A549 (cell line): ENCODE measurements around the gene MXI1. TPM values are rescaled to one million over a fixed set of nuclear protein-coding genes. Genes with fewer than 3 reads are reported as not detected.

ENCODE experiments used
- ATAC-seq, 2 experiments: fragments of 200-7000 bp in 1 of 2; fragments of >200 bp in 1 of 2; cut with Nextera tagmentation in 1 of 2; cut with Tn5 transposase in 1 of 2; 3 replicates each; pipeline versions ENCODE4 v1.8.0 to v1.9.1; 2018 to 2020; ENCODE audit warnings: mild to moderate bottlenecking in 1 of 2, moderate library complexity in 1 of 2
- CTCF ChIA-PET: fragments of 300-600 bp; sonication (Branson Sonifier 250); formaldehyde crosslinking; extraction: SDS; loops from one replicate; lab custom pipeline; 2021; ENCODE audit warnings: antibody characterized with exemption, inconsistent platforms; lab: Yijun Ruan, JAX
- POLR2A ChIA-PET: fragments of 350-600 bp; formaldehyde crosslinking; extraction: SDS; loops from one replicate; lab custom pipeline; 2021; ENCODE audit warnings: antibody characterized with exemption, inconsistent platforms; lab: Yijun Ruan, JAX
- DNase-seq, 2 experiments: peaks; one replicate each; pipeline versions ENCODE4 v3.0.0 to v3.0.0-alpha.2; 2011 to 2016; ENCODE audit warnings: low read depth in 1 of 2, low spot score in 1 of 2
- FAIRE-seq: peaks from 2 replicates; lab custom pipeline; 2011; peaks lifted over from hg19 to GRCh38; lab: Jason Lieb, UNC
- H3K27ac ChIP-seq, 2 experiments: fragments of >200 bp; sonication (Bioruptor Twin); formaldehyde crosslinking; 3 replicates each; pipeline ENCODE4 v1.5.1; 2016 to 2017
- H3K4me1 ChIP-seq: fragments of >200 bp; sonication (Bioruptor Twin); formaldehyde crosslinking; 3 replicates; pipeline ENCODE4 v1.6.1; 2016
- H3K4me2 ChIP-seq: fragments of >200 bp; sonication (Bioruptor Twin); formaldehyde crosslinking; 3 replicates; pipeline ENCODE4 v1.6.1; 2016
- H3K4me3 ChIP-seq: fragments of >200 bp; sonication (Bioruptor Twin); formaldehyde crosslinking; 3 replicates; pipeline ENCODE4 v1.5.1; 2016
- H3K9me3 ChIP-seq: fragments of >200 bp; sonication (Bioruptor Twin); formaldehyde crosslinking; 3 replicates; pipeline ENCODE4 v1.6.1; 2016
- CBX2 ChIP-seq: fragments of 200-600 bp; sonication (generic); IDR thresholded peaks from 2 replicates; pipeline ENCODE4 v1.6.1; 2016; ENCODE audit warnings: low read depth, mild to moderate bottlenecking, borderline replicate concordance
- CBX8 ChIP-seq: fragments of 200-600 bp; sonication (generic); IDR thresholded peaks from 2 replicates; pipeline ENCODE4 v1.6.1; 2016
- CEBPB ChIP-seq, 2 experiments: fragments of >200 bp in 1 of 2; sonication (Bioruptor Twin) in 1 of 2; formaldehyde crosslinking in 1 of 2; IDR thresholded peaks; 2 replicates each; pipeline ENCODE4 v1.6.1; 2012 to 2016
- CHD2 ChIP-seq: fragments of 150-350 bp; IDR thresholded peaks from 2 replicates; pipeline ENCODE4 v1.6.1; 2014; ENCODE audit warnings: low read length; ENCODE audit not compliant: partially characterized antibody
- CHD4 ChIP-seq: fragments of 200-600 bp; sonication (generic); IDR thresholded peaks from 2 replicates; pipeline ENCODE4 v1.6.1; 2016; ENCODE audit warnings: antibody characterized with exemption, mild to moderate bottlenecking, borderline replicate concordance
- EP300 ChIP-seq, 2 experiments: fragments of >200 bp; sonication (Bioruptor Twin); formaldehyde crosslinking; IDR thresholded peaks; 2 replicates in 1 of 2; 3 replicates in 1 of 2; pipeline ENCODE4 v1.6.1; 2016 to 2017
- FOSL2 ChIP-seq, 2 experiments: fragments of 450-650 bp in 1 of 2; fragments of >200 bp in 1 of 2; sonication (Bioruptor Twin) in 1 of 2; formaldehyde crosslinking; IDR thresholded peaks; 2 replicates each; pipeline versions ENCODE4 v1.5.0 to v1.6.1; 2016 to 2020; ENCODE audit warnings: mild to moderate bottlenecking in 1 of 2, moderate library complexity in 1 of 2
- HOXB13 ChIP-seq: fragments of 250-450 bp; sonication (Bioruptor Pico); IDR thresholded peaks from 2 replicates; pipeline ENCODE4 v1.5.0; 2020; ENCODE audit warnings: low read depth, mild to moderate bottlenecking, moderate library complexity
- MAFK ChIP-seq: fragments of 450-650 bp; IDR thresholded peaks from 2 replicates; pipeline ENCODE4 v1.6.1; 2014; ENCODE audit not compliant: partially characterized antibody
- NPAS2 ChIP-seq: fragments of 250-450 bp; sonication (Bioruptor Pico); IDR thresholded peaks from 2 replicates; pipeline ENCODE4 v1.8.0; 2022; ENCODE audit warnings: mild to moderate bottlenecking, moderate library complexity, borderline replicate concordance
- NR3C1 ChIP-seq: fragments of >200 bp; sonication (Bioruptor Twin); formaldehyde crosslinking; IDR thresholded peaks from 3 replicates; pipeline ENCODE4 v1.6.1; 2017
- PHF8 ChIP-seq: fragments of 200-600 bp; sonication (generic); IDR thresholded peaks from 2 replicates; pipeline ENCODE4 v1.6.1; 2016; ENCODE audit warnings: low read depth, mild to moderate bottlenecking, antibody characterized with exemption, moderate library complexity, borderline replicate concordance
- SMC3 ChIP-seq: fragments of >200 bp; sonication (Bioruptor Twin); formaldehyde crosslinking; IDR thresholded peaks from 3 replicates; pipeline ENCODE4 v1.6.1; 2018; ENCODE audit warnings: inconsistent platforms
- TP53 ChIP-seq: fragments of 250-450 bp; sonication (Bioruptor Pico); IDR thresholded peaks from 2 replicates; pipeline ENCODE4 v1.5.0; 2021; ENCODE audit warnings: mild to moderate bottlenecking, moderate library complexity
- ZC3H11A ChIP-seq: fragments of 450-650 bp; IDR thresholded peaks from 2 replicates; pipeline ENCODE4 v1.6.1; 2014; ENCODE audit warnings: antibody characterized with exemption, mild to moderate bottlenecking
- ZFP36 ChIP-seq: fragments of 450-650 bp; IDR thresholded peaks from 2 replicates; pipeline ENCODE4 v1.6.1; 2014; ENCODE audit warnings: borderline replicate concordance; ENCODE audit not compliant: partially characterized antibody
- ZSCAN20 ChIP-seq: fragments of 250-450 bp; sonication (Bioruptor Pico); IDR thresholded peaks from 2 replicates; pipeline ENCODE4 v1.8.0; 2022; ENCODE audit warnings: mild to moderate bottlenecking, moderate library complexity
- WGBS: methylation state at CpG from one replicate; pipeline ENCODE4 v1.1.6; 2017; ENCODE audit errors: missing lambda C conversion rate; 5-methylcytosine and 5-hydroxymethylcytosine counted together
- polyA plus RNA-seq, 4 experiments: library from polyadenylated mRNA; depleted of rRNA in 3 of 4; stranded (reverse); fragments of >200 nt; fragmentation: RNase III in 1 of 4; extraction: RNeasy Plus Mini Kit Qiagen cat#74134 plus additional on column Dnase treatment in 1 of 4; gene quantifications; 2 replicates in 3 of 4; 3 replicates in 1 of 4; pipeline ENCODE4 v1.2.3, GENCODE V29; 2011 to 2017
- TF ChIP-seq, protein P1 (sequence below): fragments of 450-650 bp; IDR thresholded peaks from 2 replicates; pipeline ENCODE4 v1.6.1; 2014; ENCODE audit warnings: antibody characterized with exemption
- TF ChIP-seq, protein P2 (sequence below): fragments of 150-350 bp; IDR thresholded peaks from 2 replicates; pipeline ENCODE4 v1.6.1; 2014; ENCODE audit warnings: low read depth, mild to moderate bottlenecking, low read length
- TF ChIP-seq, protein P3 (sequence below): fragments of 250-450 bp; sonication (Bioruptor Pico); IDR thresholded peaks from 2 replicates; pipeline ENCODE4 v1.5.0; 2021; ENCODE audit warnings: mild to moderate bottlenecking, moderate library complexity, borderline replicate concordance
- TF ChIP-seq, protein P4 (sequence below): fragments of >200 bp; sonication (Bioruptor Twin); formaldehyde crosslinking; IDR thresholded peaks from 3 replicates; pipeline ENCODE4 v1.5.1; 2016
- TF ChIP-seq, protein P5 (sequence below): IDR thresholded peaks from 2 replicates; pipeline ENCODE4 v1.6.1; 2012; ENCODE audit warnings: low read depth, borderline replicate concordance

Gene MXI1
- polyA plus RNA-seq, 2 of the 4 experiments (the other 2 are of a cell fraction): 7.1 to 15.7 TPM

DNA sequence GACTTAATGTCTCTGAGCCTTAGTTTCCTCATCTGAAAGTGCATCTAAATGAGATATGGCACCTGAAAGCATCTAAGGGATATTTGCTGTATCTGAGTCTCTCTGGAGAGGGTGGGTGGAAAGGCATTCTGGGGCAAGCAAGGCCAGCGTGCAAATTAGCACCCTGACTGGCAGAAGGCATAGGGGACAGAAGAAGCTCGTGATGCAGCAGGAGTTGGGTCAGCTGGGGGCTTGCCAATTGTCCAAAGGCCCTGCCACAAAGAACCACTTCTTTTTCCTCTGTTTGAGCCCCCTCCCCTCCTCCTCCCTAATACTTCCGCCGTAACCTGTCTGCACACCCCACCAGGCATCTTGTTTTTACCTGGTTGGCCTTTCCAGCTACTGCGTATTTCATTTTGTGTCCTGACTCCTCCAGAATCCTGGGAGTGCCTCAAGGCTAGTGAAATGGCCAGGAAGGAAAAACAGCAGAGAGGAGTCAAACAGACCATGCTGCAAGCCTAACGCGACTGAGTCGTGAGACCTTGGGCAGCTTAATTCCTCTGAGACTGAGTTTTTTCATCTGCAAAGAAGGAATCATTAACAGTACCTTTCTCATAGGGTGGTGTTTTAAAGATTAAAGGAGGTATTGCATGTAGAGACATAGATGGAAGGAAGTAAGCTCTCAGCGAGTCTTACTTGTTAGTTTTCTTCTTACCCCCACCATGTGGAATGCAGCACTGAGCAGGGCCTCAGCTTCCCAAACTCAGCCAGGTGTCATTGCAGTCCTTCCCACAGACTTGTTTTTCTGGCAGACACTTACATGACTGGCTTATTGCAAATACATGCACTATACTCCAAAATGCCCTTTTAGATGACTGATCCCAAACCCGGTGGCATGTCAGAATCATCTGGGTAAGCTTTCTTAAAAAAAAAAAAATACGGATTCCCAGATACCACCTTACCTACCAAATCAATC, 49.1 kb upstream of the MXI1 start:
- CTCF ChIA-PET: interaction anchor here (0.8 to 2.4 kb wide), 10 partner anchors 11 to 148 kb away, joined by 3 to 6 read pairs (median 3); no protein-coding TSS in a partner anchor
- TF ChIP-seq TP53 (CRISPR knock-in tag) (no peak), ZFP36 (no peak), ZC3H11A (no peak), PHF8 (no peak)
- DNase-seq (no peak), ATAC-seq (no peak), FAIRE-seq (no peak)
- no peak overlapping the region for H3K27ac ChIP-seq
- H3K4me1 ChIP-seq: no peaks in the 10 kb centered on the region
- WGBS: 76% methylated on average over 11 of the region's 11 CpGs
- peaks cover 2% of the 10 kb centered on the region; the same call in 1 of the 3 replicates for H3K9me3 ChIP-seq
- H3K4me2 ChIP-seq: no peak overlapping the region
- POLR2A ChIA-PET: no interaction called here
- H3K4me3 ChIP-seq: no peak overlapping the region

DNA sequence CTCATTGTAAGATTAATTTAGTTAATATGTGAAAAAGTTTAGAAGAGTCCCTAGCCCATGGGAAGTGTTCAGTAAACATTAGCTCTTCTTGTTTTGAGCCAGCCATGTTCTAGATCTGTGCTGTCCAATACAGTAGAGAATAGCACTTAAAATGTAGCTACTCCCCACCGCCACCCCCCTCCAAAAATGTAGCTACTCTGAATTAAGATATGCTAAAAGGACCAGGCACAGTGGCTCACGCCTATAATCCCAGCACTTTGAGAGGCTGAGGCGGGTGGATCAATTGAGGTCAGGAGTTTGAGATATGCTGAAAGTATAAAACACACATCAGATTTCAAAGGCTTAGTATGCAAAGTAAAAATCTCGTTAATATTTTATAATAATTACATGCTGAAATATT, 47.3 kb upstream of the MXI1 start:
- Histone ChIP-seq H3K27ac (no peak overlapping the region), H3K4me1 (no peaks in the 10 kb centered on the region), H3K4me2 (no peak overlapping the region), H3K4me3 (no peak overlapping the region), H3K9me3 (peaks cover 2% of the 10 kb centered on the region; the same call in 1 of the 3 replicates)
- no peak for FAIRE-seq
- DNase-seq: no peak
- WGBS: 23% methylated on average over 4 of the region's 4 CpGs
- TF ChIP-seq CHD4: no peak
- no peak for TF ChIP-seq CBX2
- TF ChIP-seq, protein P1, sequence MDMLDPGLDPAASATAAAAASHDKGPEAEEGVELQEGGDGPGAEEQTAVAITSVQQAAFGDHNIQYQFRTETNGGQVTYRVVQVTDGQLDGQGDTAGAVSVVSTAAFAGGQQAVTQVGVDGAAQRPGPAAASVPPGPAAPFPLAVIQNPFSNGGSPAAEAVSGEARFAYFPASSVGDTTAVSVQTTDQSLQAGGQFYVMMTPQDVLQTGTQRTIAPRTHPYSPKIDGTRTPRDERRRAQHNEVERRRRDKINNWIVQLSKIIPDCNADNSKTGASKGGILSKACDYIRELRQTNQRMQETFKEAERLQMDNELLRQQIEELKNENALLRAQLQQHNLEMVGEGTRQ: no peak
- TF ChIP-seq, protein P2, sequence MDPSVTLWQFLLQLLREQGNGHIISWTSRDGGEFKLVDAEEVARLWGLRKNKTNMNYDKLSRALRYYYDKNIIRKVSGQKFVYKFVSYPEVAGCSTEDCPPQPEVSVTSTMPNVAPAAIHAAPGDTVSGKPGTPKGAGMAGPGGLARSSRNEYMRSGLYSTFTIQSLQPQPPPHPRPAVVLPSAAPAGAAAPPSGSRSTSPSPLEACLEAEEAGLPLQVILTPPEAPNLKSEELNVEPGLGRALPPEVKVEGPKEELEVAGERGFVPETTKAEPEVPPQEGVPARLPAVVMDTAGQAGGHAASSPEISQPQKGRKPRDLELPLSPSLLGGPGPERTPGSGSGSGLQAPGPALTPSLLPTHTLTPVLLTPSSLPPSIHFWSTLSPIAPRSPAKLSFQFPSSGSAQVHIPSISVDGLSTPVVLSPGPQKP: no peak
- no peak for TF ChIP-seq SMC3
- no peak for TF ChIP-seq MAFK
- TF ChIP-seq, protein P3, sequence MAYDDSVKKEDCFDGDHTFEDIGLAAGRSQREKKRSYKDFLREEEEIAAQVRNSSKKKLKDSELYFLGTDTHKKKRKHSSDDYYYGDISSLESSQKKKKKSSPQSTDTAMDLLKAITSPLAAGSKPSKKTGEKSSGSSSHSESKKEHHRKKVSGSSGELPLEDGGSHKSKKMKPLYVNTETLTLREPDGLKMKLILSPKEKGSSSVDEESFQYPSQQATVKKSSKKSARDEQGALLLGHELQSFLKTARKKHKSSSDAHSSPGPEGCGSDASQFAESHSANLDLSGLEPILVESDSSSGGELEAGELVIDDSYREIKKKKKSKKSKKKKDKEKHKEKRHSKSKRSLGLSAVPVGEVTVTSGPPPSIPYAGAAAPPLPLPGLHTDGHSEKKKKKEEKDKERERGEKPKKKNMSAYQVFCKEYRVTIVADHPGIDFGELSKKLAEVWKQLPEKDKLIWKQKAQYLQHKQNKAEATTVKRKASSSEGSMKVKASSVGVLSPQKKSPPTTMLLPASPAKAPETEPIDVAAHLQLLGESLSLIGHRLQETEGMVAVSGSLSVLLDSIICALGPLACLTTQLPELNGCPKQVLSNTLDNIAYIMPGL: no peak
- TF ChIP-seq CEBPB (IDR thresholded peaks at IDR 0.05): no peak
- TF ChIP-seq, protein P4, sequence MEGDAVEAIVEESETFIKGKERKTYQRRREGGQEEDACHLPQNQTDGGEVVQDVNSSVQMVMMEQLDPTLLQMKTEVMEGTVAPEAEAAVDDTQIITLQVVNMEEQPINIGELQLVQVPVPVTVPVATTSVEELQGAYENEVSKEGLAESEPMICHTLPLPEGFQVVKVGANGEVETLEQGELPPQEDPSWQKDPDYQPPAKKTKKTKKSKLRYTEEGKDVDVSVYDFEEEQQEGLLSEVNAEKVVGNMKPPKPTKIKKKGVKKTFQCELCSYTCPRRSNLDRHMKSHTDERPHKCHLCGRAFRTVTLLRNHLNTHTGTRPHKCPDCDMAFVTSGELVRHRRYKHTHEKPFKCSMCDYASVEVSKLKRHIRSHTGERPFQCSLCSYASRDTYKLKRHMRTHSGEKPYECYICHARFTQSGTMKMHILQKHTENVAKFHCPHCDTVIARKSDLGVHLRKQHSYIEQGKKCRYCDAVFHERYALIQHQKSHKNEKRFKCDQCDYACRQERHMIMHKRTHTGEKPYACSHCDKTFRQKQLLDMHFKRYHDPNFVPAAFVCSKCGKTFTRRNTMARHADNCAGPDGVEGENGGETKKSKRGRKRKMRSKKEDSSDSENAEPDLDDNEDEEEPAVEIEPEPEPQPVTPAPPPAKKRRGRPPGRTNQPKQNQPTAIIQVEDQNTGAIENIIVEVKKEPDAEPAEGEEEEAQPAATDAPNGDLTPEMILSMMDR: no peak
- TF ChIP-seq, protein P5, sequence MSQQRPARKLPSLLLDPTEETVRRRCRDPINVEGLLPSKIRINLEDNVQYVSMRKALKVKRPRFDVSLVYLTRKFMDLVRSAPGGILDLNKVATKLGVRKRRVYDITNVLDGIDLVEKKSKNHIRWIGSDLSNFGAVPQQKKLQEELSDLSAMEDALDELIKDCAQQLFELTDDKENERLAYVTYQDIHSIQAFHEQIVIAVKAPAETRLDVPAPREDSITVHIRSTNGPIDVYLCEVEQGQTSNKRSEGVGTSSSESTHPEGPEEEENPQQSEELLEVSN: no peak
- no peak for TF ChIP-seq EP300 (IDR thresholded peaks at IDR 0.05)
- no peak for TF ChIP-seq CHD2
- no peak for TF ChIP-seq CBX8
- no peak for TF ChIP-seq NR3C1
- no peak for TF ChIP-seq ZSCAN20 (CRISPR knock-in tag)
- no peak for TF ChIP-seq FOSL2 (IDR thresholded peaks at IDR 0.05)
- no peak for TF ChIP-seq FOSL2 (CRISPR knock-in tag; IDR thresholded peaks at IDR 0.05)
- no peak for TF ChIP-seq NPAS2
- no peak for TF ChIP-seq HOXB13 (CRISPR knock-in tag)
- CTCF ChIA-PET: interaction anchor here (1.0 to 2.4 kb wide), 4 partner anchors 12 to 119 kb away, joined by 3 to 6 read pairs (median 5); no protein-coding TSS in a partner anchor
- POLR2A ChIA-PET: no interaction called here
- ATAC-seq: no peak
